GM12891 (cell line): ENCODE data around the gene USH2A.

Experiments used
- POLR2A ChIP-seq: IDR thresholded peaks from 2 replicates; pipeline ENCODE4 v1.6.1; 2011; ENCODE audit warnings: low read depth, low read length, control low read depth
- POLR2AphosphoS5 ChIP-seq: IDR thresholded peaks from 2 replicates; pipeline ENCODE4 v1.6.1; 2011; ENCODE audit warnings: low read depth, low read length, control low read depth
- TAF1 ChIP-seq: IDR thresholded peaks from 2 replicates; pipeline ENCODE4 v1.6.1; 2011; ENCODE audit warnings: low read depth, low read length, control low read depth

DNA sequence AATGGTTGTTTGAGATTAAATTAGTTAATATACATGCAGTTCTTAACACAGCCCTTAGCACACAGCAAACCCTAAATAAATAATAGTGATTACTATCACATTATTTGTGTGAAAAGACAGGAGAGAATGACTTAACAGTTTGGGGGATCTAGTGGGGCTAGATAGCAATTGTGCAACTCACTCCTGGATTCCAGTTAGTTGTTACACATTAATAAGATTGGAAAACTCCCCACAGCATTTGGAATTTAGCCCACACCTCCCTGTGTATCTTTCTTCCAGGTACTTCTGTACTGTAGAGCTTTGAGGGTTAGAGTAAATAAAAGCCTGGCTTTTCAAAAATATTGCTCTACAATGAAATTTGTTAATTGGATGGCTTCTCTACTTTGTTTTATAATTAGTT, 763.0 kb downstream of the USH2A start:
- TF ChIP-seq POLR2A: no peak
- TF ChIP-seq POLR2AphosphoS5: no peak
- TF ChIP-seq TAF1: no peak
